NB4 (cell line): ENCODE results near the gene KMT2C.
A peak's percentile ranks its signal among the peaks of the same experiment; 100 is the strongest.
"Not testable (repeated sequence)": the region's sequence is repeated elsewhere in the genome, so short reads cannot be mapped to it uniquely, and the experiment has no call there.

Source experiments
- DNase-seq: peaks from one replicate; pipeline ENCODE4 v3.0.0; 2010; ENCODE audit warnings: low read depth
- H3K4me3 ChIP-seq: one replicate; pipeline ENCODE4 v1.5.1; 2011; ENCODE audit warnings: mild to moderate bottlenecking, low read depth, low read length, moderate library complexity
- CTCF ChIP-seq: IDR thresholded peaks from one replicate; pipeline ENCODE4 v1.5.1; 2012; ENCODE audit warnings: low read depth, low read length
- MAX ChIP-seq: IDR thresholded peaks from 2 replicates; pipeline ENCODE4 v1.6.1; 2011; ENCODE audit warnings: low read depth, low read length
- MYC ChIP-seq: IDR thresholded peaks from 2 replicates; pipeline ENCODE4 v1.6.1; 2011; ENCODE audit warnings: low read depth, low read length
- POLR2A ChIP-seq: IDR thresholded peaks from 2 replicates; pipeline ENCODE4 v1.6.1; 2011; ENCODE audit warnings: mild to moderate bottlenecking; ENCODE audit not compliant: insufficient read length; ENCODE audit errors: extremely low read depth

KMT2C gene

GRCh38 chr7:152442330-152442835, 6.6 kb upstream of the KMT2C start:
- H3K4me3 ChIP-seq: no peak overlapping the region
- DNase-seq: no peak
- TF ChIP-seq MAX: no peak
- no peak for TF ChIP-seq POLR2A
- TF ChIP-seq MYC: no peak
- no peak for TF ChIP-seq CTCF

GRCh38 chr7:152441810-152442209, 6.0 kb upstream of the KMT2C start:
- DNase-seq, H3K4me3 ChIP-seq: not testable (repeated sequence)

GRCh38 chr7:152441168-152441567, 5.4 kb upstream of the KMT2C start:
- DNase-seq, H3K4me3 ChIP-seq: not testable (repeated sequence)

GRCh38 chr7:152438017-152438416, 2.2 kb upstream of the KMT2C start:
- not testable (repeated sequence) for DNase-seq, H3K4me3 ChIP-seq

GRCh38 chr7:152436931-152437575, 1.2 kb upstream of the KMT2C start:
- peak overlapping the region; percentile 62 for H3K4me3 ChIP-seq
- DNase-seq: not testable (repeated sequence)

- peak; percentile 50 for TF ChIP-seq POLR2A
- TF ChIP-seq MAX: peak; percentile 65; the same call in 1 of the 2 replicates
- peak; percentile 63 for TF ChIP-seq MYC
- TF ChIP-seq CTCF: no peak
- peak overlapping the region; percentile 62 for H3K4me3 ChIP-seq
- DNase-seq: peak; percentile 97
Observed at GRCh38 chr7:152436111-152436930, 518 bp upstream of the KMT2C start.

GRCh38 chr7:152434511-152435383, 1.1 kb downstream of the KMT2C start:
- H3K4me3 ChIP-seq: peak overlapping the region; percentile 80
- peak; percentile 66 for DNase-seq

GRCh38 chr7:152433721-152434490, 1.9 kb downstream of the KMT2C start:
- peak; percentile 60 for DNase-seq

GRCh38 chr7:152432735-152433134, 3.1 kb downstream of the KMT2C start:
- peak overlapping the region; percentile 80 for H3K4me3 ChIP-seq

More at GRCh38 chr7:152433721-152434490, 1.9 kb downstream of the KMT2C start:
- H3K4me3 ChIP-seq: peak overlapping the region; percentile 80

More at GRCh38 chr7:152432735-152433134, 3.1 kb downstream of the KMT2C start:
- DNase-seq: not testable (repeated sequence)
